Measurements from ENCODE around the gene CIT.

Gene CIT

GRCh38 chr12:119843100-119843499 lies 34.0 kb downstream of the CIT start:
- DNase-seq = peak; percentile 24

GRCh38 chr12:119842380-119842779 lies 34.7 kb downstream of the CIT start:
- no peak for DNase-seq

GRCh38 chr12:119841433-119842210 lies 35.5 kb downstream of the CIT start:
- DNase-seq = no peak

GRCh38 chr12:119840582-119840981 lies 36.5 kb downstream of the CIT start:
- no peak for DNase-seq

- DNase-seq = no peak
Measured at GRCh38 chr12:119840168-119840567, 37.0 kb downstream of the CIT start.

GRCh38 chr12:119838826-119839600 lies 38.1 kb downstream of the CIT start:
- DNase-seq = no peak

- no peak for DNase-seq
Measured at GRCh38 chr12:119836781-119837180, 40.3 kb downstream of the CIT start.

- no peak for DNase-seq
Measured at GRCh38 chr12:119835068-119835467, 42.1 kb downstream of the CIT start.

GRCh38 chr12:119829439-119829838 lies 47.7 kb downstream of the CIT start:
- DNase-seq = no peak

- no peak for DNase-seq
Measured at GRCh38 chr12:119828300-119828699, 48.8 kb downstream of the CIT start.

- no peak for DNase-seq
Measured at GRCh38 chr12:119827760-119828159, 49.4 kb downstream of the CIT start.

- no peak for DNase-seq
Measured at GRCh38 chr12:119826661-119827445, 50.3 kb downstream of the CIT start.

GRCh38 chr12:119825262-119825661 lies 51.9 kb downstream of the CIT start:
- DNase-seq = no peak

GRCh38 chr12:119822046-119822445 lies 55.1 kb downstream of the CIT start:
- DNase-seq = no peak

- DNase-seq = no peak
Measured at GRCh38 chr12:119819322-119819721, 57.8 kb downstream of the CIT start.

GRCh38 chr12:119817546-119818343 lies 59.4 kb downstream of the CIT start:
- no peak for DNase-seq

GRCh38 chr12:119809023-119809422 lies 68.1 kb downstream of the CIT start:
- no peak for DNase-seq

GRCh38 chr12:119808441-119808840 lies 68.7 kb downstream of the CIT start:
- DNase-seq = no peak

- DNase-seq = no peak
Measured at GRCh38 chr12:119807380-119807779, 69.7 kb downstream of the CIT start.

- peak; percentile 77 for DNase-seq
Measured at GRCh38 chr12:119804011-119804641, 73.0 kb downstream of the CIT start.

GRCh38 chr12:119803381-119803791 lies 73.7 kb downstream of the CIT start:
- DNase-seq = peak; percentile 73

- peak; percentile 65 for DNase-seq
Measured at GRCh38 chr12:119802472-119802871, 74.6 kb downstream of the CIT start.

Data from femur (tissue), 1 donor.